ENCODE results near the gene CPED1.
A peak's percentile ranks its signal among the peaks of the same experiment; 100 is the strongest.
"Not testable (repeated sequence)": the region's sequence is repeated elsewhere in the genome, so short reads cannot be mapped to it uniquely, and the experiment has no call there.

The CPED1 gene

GRCh38 chr7:121020249-121020988 is 31.9 kb downstream of the CPED1 start:
- DNase-seq (ENCODE audit: low read depth) = peak; percentile 62

- no peak for DNase-seq (ENCODE audit: low read depth)
Measured at GRCh38 chr7:121020989-121021969, 32.8 kb downstream of the CPED1 start.

DNA sequence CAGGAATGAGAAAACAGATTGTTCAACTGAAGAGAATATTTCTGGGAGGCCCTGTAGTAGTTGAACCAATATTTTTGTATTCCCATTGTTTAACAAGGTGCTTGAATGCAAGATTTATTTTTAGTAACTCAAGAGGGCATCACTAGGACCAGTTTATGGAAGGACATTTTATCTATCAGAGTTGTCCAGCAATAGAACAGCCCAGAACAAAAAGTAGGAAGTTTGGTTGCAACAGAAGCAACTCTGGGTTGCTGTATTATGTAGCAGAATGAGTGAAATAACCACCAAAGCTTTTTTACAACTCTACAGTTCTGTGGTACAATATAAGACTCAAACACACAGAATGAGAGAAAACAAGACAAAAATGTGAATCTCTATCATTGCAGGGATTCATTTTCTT is 34.7 kb downstream of the CPED1 start:
- no peak for DNase-seq (ENCODE audit: low read depth)

DNA sequence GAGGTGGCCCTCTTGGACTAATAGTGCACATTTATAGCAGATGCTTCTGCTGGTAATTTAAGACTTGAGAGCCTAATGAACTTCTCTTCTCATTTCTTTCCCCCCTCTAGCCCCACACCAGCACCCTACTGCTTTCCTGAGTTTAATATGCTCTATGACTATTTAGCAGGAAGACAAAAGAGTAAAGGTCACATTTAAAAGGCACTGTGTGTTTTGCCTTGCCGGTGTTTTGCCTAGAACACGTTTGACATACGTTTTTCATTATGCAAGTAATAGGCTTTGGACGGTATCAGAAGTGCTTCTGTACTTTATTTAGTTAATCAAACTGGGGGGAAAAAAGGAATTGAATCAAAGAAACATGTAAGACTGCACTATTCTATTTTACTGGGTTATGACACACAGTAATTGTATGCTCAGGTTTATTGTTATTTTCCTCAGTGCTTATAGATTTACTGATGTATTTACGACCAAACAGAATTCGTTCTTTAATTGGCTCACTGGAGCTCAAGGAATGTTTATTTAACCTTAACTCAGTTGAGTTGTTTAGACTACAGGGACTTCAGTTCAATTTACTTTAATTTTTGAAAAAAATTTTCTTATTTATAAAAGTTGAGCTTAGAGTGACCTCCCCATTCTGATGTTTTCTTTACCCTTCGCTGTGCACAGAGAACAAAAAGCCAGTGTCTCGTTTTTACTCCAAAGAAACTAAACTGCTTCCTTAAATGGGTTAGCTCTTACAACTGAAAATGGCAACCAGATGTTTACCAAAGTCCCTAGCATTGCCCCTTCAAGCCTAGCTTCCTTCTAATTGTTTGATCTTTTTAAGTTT is 35.4 kb downstream of the CPED1 start:
- DNase-seq (ENCODE audit: low read depth) = peak; percentile 18

DNA sequence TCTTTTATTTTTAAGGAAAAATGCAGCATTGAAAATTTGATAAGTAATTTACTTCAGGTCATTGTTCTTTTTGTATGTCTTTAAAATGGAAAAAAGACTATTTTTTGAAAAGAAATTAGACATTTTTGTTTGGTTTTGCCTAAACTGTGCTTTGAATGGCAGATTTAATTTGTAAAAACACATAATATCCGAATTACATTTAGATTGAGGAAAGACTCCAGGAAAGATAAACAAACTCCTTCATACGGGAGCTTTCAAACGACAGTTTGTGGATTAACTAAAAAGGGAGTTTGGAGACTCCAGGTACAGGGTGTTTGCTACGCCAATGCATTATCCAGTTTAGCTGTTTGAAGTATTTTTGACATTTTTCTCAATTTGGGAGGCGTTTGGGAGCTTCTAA is 36.1 kb downstream of the CPED1 start:
- DNase-seq (ENCODE audit: low read depth) = no peak

- DNase-seq (ENCODE audit: low read depth) = no peak
Measured at GRCh38 chr7:121026159-121026558, 37.6 kb downstream of the CPED1 start.

- no peak for DNase-seq (ENCODE audit: low read depth)
Measured at GRCh38 chr7:121026577-121027111, 38.1 kb downstream of the CPED1 start.

- no peak for DNase-seq (ENCODE audit: low read depth)
Measured at GRCh38 chr7:121027761-121028669, 39.5 kb downstream of the CPED1 start.

- no peak for DNase-seq (ENCODE audit: low read depth)
Measured at GRCh38 chr7:121029302-121029701, 40.8 kb downstream of the CPED1 start.

DNA sequence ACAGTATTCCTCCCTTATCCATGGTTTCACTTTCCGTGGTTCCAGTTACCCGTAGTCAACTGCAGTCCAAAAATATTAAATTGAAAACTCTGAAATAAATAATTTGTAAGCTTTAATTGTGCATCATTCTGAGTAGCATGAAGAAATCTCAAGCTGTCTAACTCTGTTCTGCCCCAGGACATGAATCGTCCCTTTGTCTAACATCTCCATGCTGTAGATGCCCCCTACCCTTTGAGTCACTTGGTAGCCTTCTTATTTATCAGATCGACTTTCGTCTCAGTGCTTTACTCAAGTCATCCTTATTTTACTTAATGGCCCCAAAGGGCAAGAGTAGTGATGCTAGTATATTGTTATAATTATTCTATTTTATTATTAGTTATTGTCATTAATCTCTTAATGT is 41.8 kb downstream of the CPED1 start:
- no peak for DNase-seq (ENCODE audit: low read depth)

DNA sequence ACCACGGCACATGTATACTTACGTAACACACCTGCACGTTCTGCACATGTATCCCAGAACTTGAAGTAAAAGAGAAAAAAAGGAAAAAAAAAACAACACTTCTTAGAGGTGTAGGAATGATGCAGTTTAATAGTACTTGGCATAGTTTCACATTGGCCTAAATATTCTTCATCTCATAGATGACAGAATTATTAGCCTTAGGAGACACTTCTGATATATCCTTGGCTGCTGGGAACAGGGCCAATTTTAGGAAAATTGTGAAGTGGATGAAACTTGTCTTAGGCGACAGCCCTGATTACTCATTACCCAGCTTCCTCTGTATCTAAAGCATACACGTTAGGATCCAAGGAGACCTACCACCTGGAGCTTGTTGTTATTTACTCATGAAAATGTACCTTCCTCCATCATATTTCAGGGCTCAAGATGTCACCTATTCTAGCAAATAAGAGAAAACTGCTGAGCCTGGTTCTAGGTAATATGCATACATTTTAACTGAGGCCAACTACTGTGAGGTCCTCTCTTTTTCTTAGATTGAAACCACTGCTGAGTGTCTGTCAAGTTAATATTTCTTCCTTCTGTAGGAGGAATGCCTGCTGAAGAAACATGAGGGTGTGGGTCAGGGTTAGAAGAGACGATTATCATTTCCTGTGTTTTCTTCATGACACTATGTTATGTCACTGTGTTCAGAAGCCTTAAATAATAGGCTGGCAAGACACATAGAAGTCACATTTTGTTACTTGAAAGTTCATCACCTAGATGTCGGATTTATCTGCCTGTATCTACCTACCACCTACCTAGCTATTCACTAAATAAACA is 44.3 kb downstream of the CPED1 start:
- DNase-seq (ENCODE audit: low read depth) = no peak

- no peak for DNase-seq (ENCODE audit: low read depth)
Measured at GRCh38 chr7:121034929-121035328, 46.4 kb downstream of the CPED1 start.

DNA sequence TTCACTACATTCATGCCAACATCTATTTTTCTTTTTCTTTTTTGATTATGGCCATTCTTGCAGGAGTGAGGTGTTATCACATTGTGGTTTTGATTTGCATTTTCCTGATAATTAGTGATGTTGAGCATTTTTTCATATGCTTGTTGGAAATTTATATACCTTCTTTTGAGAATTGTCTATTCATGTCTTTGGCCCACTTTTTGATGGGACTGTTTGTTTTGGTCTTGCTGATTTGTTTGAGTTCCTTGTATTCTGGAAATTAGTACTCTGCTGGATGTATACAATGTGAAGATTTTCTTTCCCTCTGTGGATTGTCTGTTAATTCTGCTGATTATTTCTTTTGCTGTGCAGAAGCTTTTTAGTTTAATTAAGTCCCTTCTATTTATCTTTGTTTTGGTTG is 48.3 kb downstream of the CPED1 start:
- DNase-seq (ENCODE audit: low read depth) = not testable (repeated sequence)

DNA sequence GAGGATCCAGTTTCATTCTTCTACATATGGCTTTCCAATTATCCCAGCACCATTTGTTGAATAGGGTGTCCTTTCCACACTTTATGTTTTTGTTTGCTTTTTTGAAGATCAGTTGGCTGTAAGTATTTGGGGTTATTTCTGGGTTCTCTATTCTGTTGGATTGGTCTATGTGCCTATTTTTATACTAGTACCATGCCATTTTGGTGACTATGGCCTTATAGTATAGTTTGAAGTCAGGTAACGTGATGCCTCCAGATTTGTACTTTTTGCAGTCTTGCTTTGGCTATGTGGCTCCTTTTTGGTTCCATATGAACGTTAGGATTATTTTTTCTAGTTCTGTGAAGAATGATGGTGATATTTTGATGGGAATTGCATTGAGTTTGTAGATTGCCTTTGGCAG is 48.8 kb downstream of the CPED1 start:
- not testable (repeated sequence) for DNase-seq (ENCODE audit: low read depth)

DNA sequence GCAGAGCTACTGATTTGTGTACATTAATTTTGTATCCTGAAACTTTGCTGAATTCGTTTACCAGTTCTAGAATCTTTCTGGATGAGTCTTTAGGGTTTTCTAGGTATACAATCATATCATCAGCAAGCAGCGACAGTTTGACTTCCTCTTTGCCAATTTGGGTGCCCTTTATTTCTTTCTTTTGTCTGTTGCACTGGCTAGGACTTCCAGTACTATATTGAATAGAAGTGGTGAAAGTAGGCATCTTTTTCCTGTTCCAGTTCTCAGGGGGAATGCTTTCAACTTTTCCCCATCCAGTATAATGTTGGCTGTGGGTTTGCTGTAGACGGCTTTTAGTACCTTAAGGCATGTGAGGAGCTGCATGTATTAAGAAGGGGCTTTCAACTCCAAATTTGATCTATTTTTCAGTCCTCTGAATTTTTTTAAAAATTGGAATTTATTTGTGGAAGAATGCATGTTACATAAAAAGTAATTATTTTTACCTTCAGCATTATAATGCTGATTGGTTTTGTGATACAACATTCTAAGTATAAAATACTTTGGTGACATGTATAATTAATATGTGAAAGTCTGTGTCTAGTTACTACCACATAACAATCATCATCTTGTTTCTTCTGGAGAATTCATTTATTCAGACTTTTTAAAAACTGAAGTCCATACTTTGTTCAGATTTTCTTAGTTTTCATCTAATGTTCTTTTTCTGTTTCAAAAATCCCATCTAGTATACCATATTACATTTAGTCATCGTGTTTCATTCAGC is 49.6 kb downstream of the CPED1 start:
- no peak for DNase-seq (ENCODE audit: low read depth)

GRCh38 chr7:121038717-121039509 is 50.4 kb downstream of the CPED1 start:
- DNase-seq (ENCODE audit: low read depth) = no peak

- no peak for DNase-seq (ENCODE audit: low read depth)
Measured at GRCh38 chr7:121039510-121039822, 51.0 kb downstream of the CPED1 start.

DNA sequence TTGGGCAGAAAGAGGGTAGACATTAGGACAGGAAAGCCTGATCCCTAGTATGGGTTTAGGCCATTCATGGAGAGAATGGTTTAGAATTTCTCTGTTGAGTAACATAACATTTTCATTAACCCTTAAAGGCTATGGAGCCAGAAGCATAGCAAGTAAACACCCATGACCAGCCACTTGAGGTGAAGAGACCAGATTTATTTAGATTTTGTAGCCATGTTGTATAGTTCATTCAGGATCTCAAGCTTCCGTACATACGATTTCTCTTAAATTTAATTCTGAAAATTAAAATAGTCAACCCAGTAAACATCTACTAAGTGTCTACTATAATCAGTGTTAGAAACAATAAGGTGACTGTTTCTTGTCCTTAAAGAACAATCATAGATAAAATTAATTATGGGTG is 51.5 kb downstream of the CPED1 start:
- DNase-seq (ENCODE audit: low read depth) = no peak
